H1 (cell line): ENCODE data around the gene RTTN. TPM values are rescaled to one million over a fixed set of nuclear protein-coding genes. Genes with fewer than 3 reads are reported as not detected.

ENCODE experiments used
- CTCF ChIA-PET: fragments of 300-600 bp; sonication (Branson Sonifier 250); formaldehyde crosslinking; loops from one replicate; lab custom pipeline; 2021; ENCODE audit not compliant: partially characterized antibody; lab: Charles Lee
- POLR2A ChIA-PET: fragments of 300-600 bp; sonication (Branson Sonifier 250); formaldehyde crosslinking; loops from one replicate; lab custom pipeline; 2021; ENCODE audit warnings: inconsistent platforms; ENCODE audit not compliant: partially characterized antibody; lab: Charles Lee
- DNase-seq, 2 experiments: peaks; one replicate each; pipeline versions ENCODE4 v3.0.0 to v3.0.0-alpha.2; 2010 to 2022; ENCODE audit warnings: low spot score in 2 of 2, low read depth in 1 of 2, mixed read lengths in 1 of 2
- FAIRE-seq: peaks from 2 replicates; lab custom pipeline; 2011; peaks lifted over from hg19 to GRCh38; lab: Jason Lieb, UNC
- H2AFZ ChIP-seq: 2 replicates; pipeline ENCODE4 v1.8.1; 2012; ENCODE audit warnings: low read length, inconsistent platforms
- H2AK5ac ChIP-seq: 2 replicates; pipeline ENCODE4 v1.6.1; 2013; ENCODE audit warnings: low read depth, low read length
- H2BK120ac ChIP-seq: replicated peaks from 2 replicates; pipeline ENCODE3; 2013; ENCODE audit warnings: low read depth, low read length, inconsistent platforms
- H2BK12ac ChIP-seq: 2 replicates; pipeline ENCODE4 v1.6.1; 2013; ENCODE audit warnings: low read depth, low read length
- H2BK15ac ChIP-seq: 2 replicates; pipeline ENCODE4 v1.6.1; 2013; ENCODE audit warnings: low read length
- H2BK20ac ChIP-seq: 2 replicates; pipeline ENCODE4 v1.6.1; 2013; ENCODE audit warnings: low read length
- H2BK5ac ChIP-seq: 2 replicates; pipeline ENCODE4 v1.6.1; 2013; ENCODE audit warnings: low read depth, low read length
- H3K14ac ChIP-seq: 2 replicates; pipeline ENCODE4 v1.6.1; 2013; ENCODE audit warnings: inconsistent platforms; ENCODE audit not compliant: insufficient read length
- H3K18ac ChIP-seq: 2 replicates; pipeline ENCODE4 v1.6.1; 2013; ENCODE audit warnings: low read length; ENCODE audit errors: extremely low read depth
- H3K23ac ChIP-seq: 2 replicates; pipeline ENCODE4 v1.6.1; 2013; ENCODE audit warnings: inconsistent platforms; ENCODE audit not compliant: insufficient read length
- H3K23me2 ChIP-seq: 2 replicates; pipeline ENCODE4 v1.6.1; 2013; ENCODE audit warnings: low read depth, low read length
- H3K27ac ChIP-seq: 2 replicates; pipeline ENCODE4 v1.6.1; 2011; ENCODE audit warnings: low read depth, low read length, inconsistent platforms
- H3K27me3 ChIP-seq, 4 experiments: replicated peaks in 1 of 4; 1 replicate in 1 of 4; 2 replicates in 3 of 4; pipeline versions ENCODE4 v1.6.1 to v1.8.1; 2011 to 2013; ENCODE audit warnings: low read length in 3 of 4, mild to moderate bottlenecking in 3 of 4, inconsistent platforms in 2 of 4, mixed read lengths in 2 of 4, moderate library complexity in 1 of 4; ENCODE audit not compliant: control insufficient read depth in 3 of 4, insufficient read depth in 3 of 4; ENCODE audit errors: extremely low read depth in 1 of 4
- H3K36me3 ChIP-seq, 4 experiments: 2 replicates each; pipeline versions ENCODE4 v1.6.1 to v1.8.1; 2011 to 2013; ENCODE audit warnings: mild to moderate bottlenecking in 4 of 4, low read length in 3 of 4, moderate library complexity in 2 of 4, control low read depth in 1 of 4, inconsistent platforms in 1 of 4; ENCODE audit not compliant: insufficient read depth in 4 of 4, control insufficient read depth in 2 of 4
- H3K4ac ChIP-seq: replicated peaks from 2 replicates; pipeline ENCODE3; 2013; ENCODE audit warnings: low read length, low read depth, mixed read lengths, inconsistent platforms; ENCODE audit not compliant: insufficient read length
- H3K4me1 ChIP-seq, 4 experiments: replicated peaks in 1 of 4; 1 replicate in 1 of 4; 2 replicates in 3 of 4; pipeline versions ENCODE4 v1.6.1 to v1.8.1; 2011 to 2013; ENCODE audit warnings: low read length in 3 of 4, inconsistent platforms in 2 of 4, mixed read lengths in 1 of 4; ENCODE audit not compliant: insufficient read depth in 4 of 4, control insufficient read depth in 3 of 4
- H3K4me2 ChIP-seq, 2 experiments: 2 replicates each; pipeline versions ENCODE4 v1.6.1 to v1.8.1; 2011 to 2013; ENCODE audit warnings: low read depth in 2 of 2, low read length in 2 of 2, control low read depth in 1 of 2, inconsistent platforms in 1 of 2, mild to moderate bottlenecking in 1 of 2; ENCODE audit not compliant: insufficient read depth in 1 of 2
- H3K4me3 ChIP-seq, 4 experiments: fragments of 200-600, 300-600 bp in 1 of 4; sonication (generic), shearing (Covaris generic), sonication (Bioruptor Twin) in 1 of 4; 2 replicates each; pipeline versions ENCODE4 v1.5.1 to v1.8.1; 2011 to 2016; ENCODE audit warnings: low read length in 4 of 4, low read depth in 3 of 4, control low read depth in 2 of 4, inconsistent platforms in 2 of 4, mild to moderate bottlenecking in 2 of 4, mixed read lengths in 1 of 4, moderate library complexity in 1 of 4; ENCODE audit not compliant: insufficient read depth in 2 of 4; ENCODE audit errors: extremely low read depth in 1 of 4
- H3K56ac ChIP-seq: replicated peaks from 2 replicates; pipeline ENCODE3; 2013; ENCODE audit warnings: low read depth, mild to moderate bottlenecking, mixed read lengths, low read length, inconsistent platforms; ENCODE audit not compliant: insufficient read length
- H3K79me1 ChIP-seq: 2 replicates; pipeline ENCODE4 v1.6.1; 2013; ENCODE audit warnings: low read depth, low read length, control low read depth
- H3K79me2 ChIP-seq, 2 experiments: 2 replicates each; pipeline versions ENCODE4 v1.6.1 to v1.8.1; 2012 to 2013; ENCODE audit warnings: low read length in 2 of 2, mild to moderate bottlenecking in 2 of 2, inconsistent platforms in 1 of 2; ENCODE audit not compliant: insufficient read depth in 2 of 2, control insufficient read depth in 1 of 2
- H3K9ac ChIP-seq, 4 experiments: replicated peaks in 1 of 4; 1 replicate in 1 of 4; 2 replicates in 3 of 4; pipeline versions ENCODE4 v1.6.1 to v1.8.1; 2011 to 2013; ENCODE audit warnings: low read depth in 3 of 4, low read length in 3 of 4, control low read depth in 2 of 4, mild to moderate bottlenecking in 2 of 4, moderate library complexity in 2 of 4, inconsistent platforms in 1 of 4; ENCODE audit errors: extremely low read depth in 1 of 4
- H3K9me3 ChIP-seq, 2 experiments: 2 replicates each; pipeline versions ENCODE4 v1.6.1 to v1.8.1; 2012 to 2013; ENCODE audit warnings: mild to moderate bottlenecking in 2 of 2, moderate library complexity in 2 of 2, control low read depth in 1 of 2, inconsistent platforms in 1 of 2, low read depth in 1 of 2, low read length in 1 of 2, mixed read lengths in 1 of 2; ENCODE audit not compliant: insufficient read depth in 2 of 2
- H4K20me1 ChIP-seq, 2 experiments: replicated peaks in 1 of 2; 2 replicates each; pipeline versions ENCODE3 to v1.8.1; 2011 to 2013; ENCODE audit warnings: inconsistent platforms in 2 of 2, low read length in 2 of 2, mild to moderate bottlenecking in 1 of 2; ENCODE audit not compliant: insufficient read depth in 2 of 2, control insufficient read depth in 1 of 2
- H4K5ac ChIP-seq: 2 replicates; pipeline ENCODE4 v1.6.1; 2013; ENCODE audit warnings: low read length, low read depth, mixed read lengths, inconsistent platforms; ENCODE audit not compliant: insufficient read length
- H4K8ac ChIP-seq: 2 replicates; pipeline ENCODE4 v1.8.0; 2013; ENCODE audit warnings: mild to moderate bottlenecking, moderate library complexity, low read length, inconsistent platforms; ENCODE audit not compliant: insufficient read depth; ENCODE audit errors: extremely low read depth
- H4K91ac ChIP-seq: replicated peaks from 2 replicates; pipeline ENCODE3; 2013; ENCODE audit warnings: low read length, mixed read lengths, inconsistent platforms; ENCODE audit not compliant: insufficient read length
- ATF2 ChIP-seq: IDR thresholded peaks from 2 replicates; pipeline ENCODE4 v1.6.1; 2012; ENCODE audit warnings: low read length, inconsistent platforms
- CTBP2 ChIP-seq: IDR thresholded peaks from 2 replicates; pipeline ENCODE4 v1.7.0; 2011; ENCODE audit warnings: borderline replicate concordance, mild to moderate bottlenecking, moderate library complexity, mixed read lengths, low read length; ENCODE audit not compliant: insufficient read depth, insufficient read length
- E2F6 ChIP-seq: IDR thresholded peaks from 2 replicates; pipeline ENCODE4 v1.6.1; 2012; ENCODE audit warnings: inconsistent platforms
- GABPA ChIP-seq: IDR thresholded peaks from 2 replicates; pipeline ENCODE4 v1.6.1; 2011; ENCODE audit warnings: mild to moderate bottlenecking, low read length, moderate library complexity, borderline replicate concordance; ENCODE audit not compliant: insufficient read depth
- PHF8 ChIP-seq: fragments of 200-600 bp; sonication (generic); conservative IDR thresholded peaks from 2 replicates; pipeline ENCODE4 v1.7.1; 2012; ENCODE audit warnings: low read depth, mild to moderate bottlenecking, inconsistent platforms, low read length, moderate library complexity
- POLR2A ChIP-seq, 2 experiments: IDR thresholded peaks; 1 replicate in 1 of 2; 2 replicates in 1 of 2; pipeline ENCODE4 v1.6.1; 2011; ENCODE audit warnings: low read depth in 2 of 2, low read length in 2 of 2, mild to moderate bottlenecking in 2 of 2; ENCODE audit errors: control extremely low read depth in 1 of 2
- SIX5 ChIP-seq: IDR thresholded peaks from 2 replicates; pipeline ENCODE4 v1.6.1; 2011; ENCODE audit warnings: mild to moderate bottlenecking, low read depth, low read length
- TAF7 ChIP-seq: optimal IDR thresholded peaks from 2 replicates; pipeline ENCODE3; 2011; ENCODE audit warnings: low read depth, mild to moderate bottlenecking, inconsistent platforms, low read length, moderate library complexity, borderline replicate concordance
- TBP ChIP-seq: IDR thresholded peaks from 2 replicates; pipeline ENCODE4 v1.6.1; 2011; ENCODE audit warnings: low read depth, low read length, improper control_type of control experiment
- WGBS, 2 experiments: shearing (Covaris generic) in 1 of 2; methylation state at CpG; one replicate each; pipeline versions ENCODE4 v1.1.6 to v1.1.7; 2013 to 2015; ENCODE audit warnings: low lambda C conversion rate in 2 of 2, mixed read lengths in 2 of 2, inconsistent platforms in 1 of 2, low coverage in 1 of 2, missing lambda C conversion rate in 1 of 2; ENCODE audit not compliant: insufficient replicate concordance in 2 of 2, insufficient coverage in 1 of 2, insufficient read length in 1 of 2; ENCODE audit errors: extremely low coverage in 1 of 2, missing lambda C conversion rate in 1 of 2; 5-methylcytosine and 5-hydroxymethylcytosine counted together
- polyA plus RNA-seq, 7 experiments: library from polyadenylated mRNA; depleted of rRNA in 3 of 7; stranded (reverse) in 5 of 7; unstranded in 2 of 7; fragments of >200 nt in 5 of 7; fragments of 200-250 nt in 2 of 7; gene quantifications; 1 replicate in 5 of 7; 2 replicates in 1 of 7; 4 replicates in 1 of 7; pipeline versions ENCODE4 v1.2.1 to v1.2.3, GENCODE V29; 2011 to 2013; ENCODE audit warnings: missing spikeins in 2 of 7, mixed read lengths in 2 of 7
- total RNA-seq: library from RNA; stranded (reverse); fragmentation: NEBNext Ultra II Directional; extraction: Animal tissue kit (Norgen Biotek cat#: 25700); gene quantifications from 2 replicates; pipeline ENCODE4 v1.2.1, GENCODE V29; 2021

RTTN gene
- total and polyA plus RNA-seq, 2 of the 8 experiments (the other 6 are each of a cell fraction or from before 2014, with no cell fraction given) = 9.1 to 21.4 TPM

GRCh38 chr18:70113511-70113910, 92.0 kb downstream of the RTTN start:
- Histone ChIP-seq H2AFZ (no peak overlapping the region), H3K79me2 (no peaks in the 10 kb centered on the region), H4K20me1 (no peaks in the 10 kb centered on the region), H3K36me3 (peaks cover 0 to 4% (median 0%) of the 10 kb centered on the region in 4 experiments; a peak in 1 of 8 replicates), H2BK120ac (no peak overlapping the region), H2BK15ac (no peak overlapping the region), H3K23ac (no peak overlapping the region), H3K56ac (no peak overlapping the region), H3K27me3 (no peaks in the 10 kb centered on the region), H2BK5ac (no peak overlapping the region), H3K4me3 (no peak overlapping the region), H3K27ac (no peak overlapping the region), H3K79me1 (no peaks in the 10 kb centered on the region), H2BK12ac (no peak overlapping the region), H3K23me2 (no peaks in the 10 kb centered on the region), H3K18ac (no peak overlapping the region), H4K91ac (no peak overlapping the region), H4K5ac (no peak overlapping the region), H3K14ac (no peak overlapping the region), H3K4me2 (no peak overlapping the region), H3K9me3 (no peaks in the 10 kb centered on the region), H2BK20ac (no peak overlapping the region), H3K9ac (no peak overlapping the region), H3K4ac (no peak overlapping the region), H2AK5ac (no peak overlapping the region), H3K4me1 (no peaks in the 10 kb centered on the region), H4K8ac (no peak overlapping the region)
- DNase-seq = no peak
- no peak for FAIRE-seq
- POLR2A ChIA-PET = no interaction called here
- CTCF ChIA-PET = no interaction called here
- WGBS, 2 experiments = 87% methylated on average over 1 of the region's 1 CpG; no CpG with 5 or more reads in 1 of the 2 experiments
- no peak for TF ChIP-seq SIX5
- no peak for TF ChIP-seq CTBP2
- TF ChIP-seq POLR2A (IDR thresholded peaks at IDR 0.05; ENCODE audit: control extremely low read depth in 1 of 2, low read depth in 2 of 2, low read length in 2 of 2) = no peak
- TF ChIP-seq E2F6 = no peak
- TF ChIP-seq TBP = no peak
- no peak for TF ChIP-seq TAF7
- no peak for TF ChIP-seq GABPA
- no peak for TF ChIP-seq PHF8
- TF ChIP-seq ATF2 = no peak
